ENCODE data around the gene STAT1. TPM values are rescaled to one million over a fixed set of nuclear protein-coding genes. Genes with fewer than 3 reads are reported as not detected.

Gene STAT1
- total and polyA plus RNA-seq, 2 donors: 77.8 to 201 TPM

GRCh38 chr2:191023235-191023679 lies 9.3 kb upstream of the STAT1 start:
- peak in 7 of 9 donors; percentile 46 to 81 (median 58) for DNase-seq (ENCODE audit: low read depth in 6 of 9, low spot score in 9 of 9)
- Histone ChIP-seq H3K27me3 (ENCODE audit: control insufficient read depth in 2 of 2, insufficient read depth in 1 of 2, low read length in 1 of 2) (no peaks in the 10 kb centered on the region), H3K36me3 (ENCODE audit: control insufficient read depth in 2 of 2, insufficient read depth in 2 of 2, low read length in 1 of 2) (no peaks in the 10 kb centered on the region), H3K4me3 (ENCODE audit: low read length in 2 of 2) (peak overlapping the region; percentile 8 to 25), H3K27ac (ENCODE audit: low read depth in 1 of 2, low read length in 1 of 2) (peak overlapping the region; percentile 40 to 97), H3K4me1 (ENCODE audit: control insufficient read depth in 2 of 2, insufficient read depth in 2 of 2, low read length in 2 of 2) (peaks cover 33 to 56% of the 10 kb centered on the region in 2 donors), H3K9me3 (ENCODE audit: control insufficient read depth in 2 of 2, insufficient read depth in 1 of 2, low read length in 1 of 2) (no peaks in the 10 kb centered on the region)
- 42% methylated on average over 7 of the region's 7 CpGs for whole genome bisulfite sequencing

DNA sequence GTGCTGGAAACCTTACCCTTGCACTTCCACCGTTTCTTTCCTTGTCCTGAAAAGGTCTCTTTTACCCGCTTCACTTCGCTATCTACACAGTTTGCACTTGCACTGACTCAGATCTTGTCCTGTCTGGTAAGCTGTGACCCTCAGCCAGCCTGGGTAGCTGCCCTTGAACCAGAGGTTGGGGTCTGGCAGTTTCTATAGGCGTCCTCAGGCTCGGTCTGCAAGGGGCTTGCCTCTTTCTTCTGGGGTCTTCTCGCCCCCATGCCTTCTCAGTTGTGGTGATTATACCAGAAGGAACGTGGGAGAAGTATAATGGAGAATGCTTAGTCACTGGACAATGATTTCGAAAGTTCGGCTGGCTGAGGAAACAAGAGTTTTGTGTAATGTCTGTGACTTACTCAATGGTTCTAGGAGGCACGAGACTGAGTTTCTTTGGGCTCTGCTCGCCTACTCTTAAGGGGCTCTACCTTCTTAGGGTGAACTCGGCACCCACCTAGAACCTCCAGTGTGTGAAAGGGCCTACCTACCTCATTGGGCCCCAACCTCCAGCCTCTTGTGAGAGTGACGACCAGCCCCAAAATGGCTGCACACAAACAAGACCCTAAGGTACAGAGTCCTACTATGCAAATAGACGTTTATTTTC lies 6.9 kb upstream of the STAT1 start:
- no peaks in the 10 kb centered on the region for H3K27me3 ChIP-seq (ENCODE audit: control insufficient read depth in 2 of 2, insufficient read depth in 1 of 2, low read length in 1 of 2)
- H3K4me1 ChIP-seq (ENCODE audit: control insufficient read depth in 2 of 2, insufficient read depth in 2 of 2, low read length in 2 of 2): peaks cover 30 to 44% of the 10 kb centered on the region in 2 donors
- H3K36me3 ChIP-seq (ENCODE audit: control insufficient read depth in 2 of 2, insufficient read depth in 2 of 2, low read length in 1 of 2): no peaks in the 10 kb centered on the region
- H3K9me3 ChIP-seq (ENCODE audit: control insufficient read depth in 2 of 2, insufficient read depth in 1 of 2, low read length in 1 of 2): no peaks in the 10 kb centered on the region
- peak overlapping the region; percentile 67 to 74 for H3K4me3 ChIP-seq (ENCODE audit: low read length in 2 of 2)
- peak overlapping the region; percentile 97 for H3K27ac ChIP-seq (ENCODE audit: low read depth in 1 of 2, low read length in 1 of 2)
- DNase-seq (ENCODE audit: low read depth in 6 of 9, low spot score in 9 of 9): no peak
- WGBS: 22% methylated on average over 14 of the region's 14 CpGs

DNA sequence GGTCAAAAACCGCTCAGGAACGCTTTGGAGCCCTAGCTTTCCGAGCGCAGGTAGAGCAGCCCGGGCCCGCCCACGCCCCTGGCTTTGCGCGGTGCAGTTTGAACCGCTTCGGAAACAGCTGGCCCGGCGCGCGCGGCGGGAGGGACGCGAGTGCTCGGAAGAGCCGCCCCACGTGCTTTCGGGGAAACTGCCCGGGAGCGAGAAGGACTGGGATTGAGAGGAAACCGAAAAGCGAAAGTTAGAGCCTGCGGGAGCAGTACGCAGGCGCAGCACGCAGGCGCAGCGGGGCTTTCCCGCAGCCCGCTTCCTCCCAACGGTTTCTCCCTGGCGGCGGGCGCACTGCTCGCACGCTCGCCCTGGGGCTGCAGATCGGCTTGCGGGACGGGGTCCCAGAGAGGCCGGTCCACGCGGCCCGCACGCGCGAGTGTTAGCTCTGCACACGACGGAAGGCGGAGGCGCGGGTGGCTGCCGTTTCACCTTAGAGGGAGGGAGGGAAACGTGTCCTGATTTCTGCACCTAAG lies 6.3 kb upstream of the STAT1 start:
- Histone ChIP-seq H3K36me3 (ENCODE audit: control insufficient read depth in 2 of 2, insufficient read depth in 2 of 2, low read length in 1 of 2) (no peaks in the 10 kb centered on the region), H3K27me3 (ENCODE audit: control insufficient read depth in 2 of 2, insufficient read depth in 1 of 2, low read length in 1 of 2) (no peaks in the 10 kb centered on the region), H3K27ac (ENCODE audit: low read depth in 1 of 2, low read length in 1 of 2) (peak overlapping the region; percentile 97), H3K4me1 (ENCODE audit: control insufficient read depth in 2 of 2, insufficient read depth in 2 of 2, low read length in 2 of 2) (peaks cover 31 to 49% of the 10 kb centered on the region in 2 donors), H3K9me3 (ENCODE audit: control insufficient read depth in 2 of 2, insufficient read depth in 1 of 2, low read length in 1 of 2) (no peaks in the 10 kb centered on the region), H3K4me3 (ENCODE audit: low read length in 2 of 2) (peak overlapping the region; percentile 67 to 74)
- DNase-seq (ENCODE audit: low read depth in 6 of 9, low spot score in 9 of 9): peak; percentile 90 to 99 (median 97)
- WGBS: under 1% methylated on average over 59 of the region's 59 CpGs

- no peak for DNase-seq (ENCODE audit: low read depth in 6 of 9, low spot score in 9 of 9)
- no peak overlapping the region for H3K4me3 ChIP-seq (ENCODE audit: low read length in 2 of 2)
- WGBS: 95% methylated on average over 3 of the region's 3 CpGs
- H3K27me3 ChIP-seq (ENCODE audit: control insufficient read depth in 2 of 2, insufficient read depth in 1 of 2, low read length in 1 of 2): no peaks in the 10 kb centered on the region
- H3K4me1 ChIP-seq (ENCODE audit: control insufficient read depth in 2 of 2, insufficient read depth in 2 of 2, low read length in 2 of 2): peaks cover 38 to 53% of the 10 kb centered on the region in 2 donors
- H3K27ac ChIP-seq (ENCODE audit: low read depth in 1 of 2, low read length in 1 of 2): peak overlapping the region in 1 of 2 donors; percentile 97
- no peaks in the 10 kb centered on the region for H3K9me3 ChIP-seq (ENCODE audit: control insufficient read depth in 2 of 2, insufficient read depth in 1 of 2, low read length in 1 of 2)
- H3K36me3 ChIP-seq (ENCODE audit: control insufficient read depth in 2 of 2, insufficient read depth in 2 of 2, low read length in 1 of 2): no peaks in the 10 kb centered on the region
Measured at GRCh38 chr2:191019376-191019775, 5.4 kb upstream of the STAT1 start.

DNA sequence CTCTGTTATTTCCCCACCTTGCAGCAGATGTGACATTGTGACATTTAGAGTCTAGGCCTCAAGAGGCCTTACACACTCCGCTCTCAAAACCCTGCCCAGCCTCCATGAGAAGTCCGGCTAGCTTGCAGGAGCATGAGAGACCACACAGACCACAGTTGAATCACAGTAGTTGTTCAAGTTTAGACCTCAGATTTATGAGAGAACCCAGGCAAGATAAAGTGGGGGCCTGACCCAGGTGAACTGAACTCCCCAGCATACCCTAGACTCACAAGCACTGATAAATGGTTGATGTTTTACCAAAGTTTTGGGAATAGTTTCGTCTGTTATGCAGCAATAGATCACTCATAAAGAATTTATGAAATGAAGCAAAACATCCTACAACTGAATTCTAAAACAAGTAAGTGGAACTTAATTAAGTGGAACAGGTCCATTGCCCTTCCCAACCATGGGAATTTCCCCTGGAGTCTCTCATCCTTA lies 4.7 kb upstream of the STAT1 start:
- DNase-seq (ENCODE audit: low read depth in 6 of 9, low spot score in 9 of 9): no peak
- H3K27ac ChIP-seq (ENCODE audit: low read depth in 1 of 2, low read length in 1 of 2): no peak overlapping the region
- H3K36me3 ChIP-seq (ENCODE audit: control insufficient read depth in 2 of 2, insufficient read depth in 2 of 2, low read length in 1 of 2): no peaks in the 10 kb centered on the region
- no peak overlapping the region for H3K4me3 ChIP-seq (ENCODE audit: low read length in 2 of 2)
- H3K9me3 ChIP-seq (ENCODE audit: control insufficient read depth in 2 of 2, insufficient read depth in 1 of 2, low read length in 1 of 2): no peaks in the 10 kb centered on the region
- H3K27me3 ChIP-seq (ENCODE audit: control insufficient read depth in 2 of 2, insufficient read depth in 1 of 2, low read length in 1 of 2): no peaks in the 10 kb centered on the region
- WGBS: 95% methylated on average over 3 of the region's 3 CpGs
- H3K4me1 ChIP-seq (ENCODE audit: control insufficient read depth in 2 of 2, insufficient read depth in 2 of 2, low read length in 2 of 2): peaks cover 35 to 51% of the 10 kb centered on the region in 2 donors

DNA sequence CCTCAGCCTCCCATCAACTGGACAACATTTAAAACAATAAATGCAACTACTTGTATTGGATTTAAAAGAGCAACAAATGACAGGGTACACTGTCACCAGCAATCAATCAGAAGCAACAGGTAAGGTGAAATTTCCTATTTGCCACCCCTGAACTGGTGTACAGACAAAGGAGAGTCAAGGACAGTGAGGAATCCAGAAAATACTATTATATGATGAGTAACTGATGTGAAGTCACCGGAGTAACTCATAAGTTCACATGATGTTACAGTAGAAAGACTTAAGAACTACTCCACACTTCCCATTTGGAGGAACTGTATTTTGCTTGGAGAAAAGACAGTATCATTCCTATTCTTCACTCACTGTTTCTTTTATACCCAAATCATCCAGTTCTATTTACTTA lies 4.1 kb upstream of the STAT1 start:
- Histone ChIP-seq H3K36me3 (ENCODE audit: control insufficient read depth in 2 of 2, insufficient read depth in 2 of 2, low read length in 1 of 2) (no peaks in the 10 kb centered on the region), H3K27ac (ENCODE audit: low read depth in 1 of 2, low read length in 1 of 2) (no peak overlapping the region), H3K27me3 (ENCODE audit: control insufficient read depth in 2 of 2, insufficient read depth in 1 of 2, low read length in 1 of 2) (no peaks in the 10 kb centered on the region), H3K4me3 (ENCODE audit: low read length in 2 of 2) (no peak overlapping the region), H3K4me1 (ENCODE audit: control insufficient read depth in 2 of 2, insufficient read depth in 2 of 2, low read length in 2 of 2) (peaks cover 33 to 45% of the 10 kb centered on the region in 2 donors), H3K9me3 (ENCODE audit: control insufficient read depth in 2 of 2, insufficient read depth in 1 of 2, low read length in 1 of 2) (no peaks in the 10 kb centered on the region)
- 100% methylated on average over 1 of the region's 1 CpG for WGBS
- no peak for DNase-seq (ENCODE audit: low read depth in 6 of 9, low spot score in 9 of 9)

GRCh38 chr2:191015831-191016230 lies 1.9 kb upstream of the STAT1 start:
- 93% methylated on average over 8 of the region's 8 CpGs for WGBS
- no peaks in the 10 kb centered on the region for H3K27me3 ChIP-seq (ENCODE audit: control insufficient read depth in 2 of 2, insufficient read depth in 1 of 2, low read length in 1 of 2)
- no peak for DNase-seq (ENCODE audit: low read depth in 6 of 9, low spot score in 9 of 9)
- peaks cover 0 to 17% of the 10 kb centered on the region in 2 donors for H3K36me3 ChIP-seq (ENCODE audit: control insufficient read depth in 2 of 2, insufficient read depth in 2 of 2, low read length in 1 of 2)
- peaks cover 24 to 45% of the 10 kb centered on the region in 2 donors for H3K4me1 ChIP-seq (ENCODE audit: control insufficient read depth in 2 of 2, insufficient read depth in 2 of 2, low read length in 2 of 2)
- H3K9me3 ChIP-seq (ENCODE audit: control insufficient read depth in 2 of 2, insufficient read depth in 1 of 2, low read length in 1 of 2): peaks cover 0 to 3% of the 10 kb centered on the region in 2 donors
- H3K4me3 ChIP-seq (ENCODE audit: low read length in 2 of 2): no peak overlapping the region
- H3K27ac ChIP-seq (ENCODE audit: low read depth in 1 of 2, low read length in 1 of 2): no peak overlapping the region

DNA sequence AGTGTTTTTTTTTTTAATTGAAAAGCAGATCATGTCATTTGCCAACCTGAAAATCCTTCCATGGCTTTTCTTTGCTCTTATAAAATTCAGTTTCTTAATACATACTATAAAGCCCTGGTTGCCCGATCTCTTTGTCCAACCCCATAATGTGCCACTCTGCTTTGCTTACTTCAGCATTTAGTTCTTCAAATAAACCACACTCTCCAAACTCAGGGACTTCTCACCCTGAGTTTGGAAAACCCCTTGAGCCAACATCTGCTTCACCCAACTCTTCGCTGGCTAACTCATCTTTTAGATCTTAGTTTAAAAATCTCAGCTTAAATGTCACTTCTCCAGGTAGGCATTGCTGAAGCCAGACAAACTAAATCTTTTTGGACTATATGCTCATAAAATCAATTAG lies 1.3 kb upstream of the STAT1 start:
- peak overlapping the region in 1 of 2 donors; percentile 99 for H3K27ac ChIP-seq (ENCODE audit: low read depth in 1 of 2, low read length in 1 of 2)
- 93% methylated on average over 2 of the region's 2 CpGs for WGBS
- H3K27me3 ChIP-seq (ENCODE audit: control insufficient read depth in 2 of 2, insufficient read depth in 1 of 2, low read length in 1 of 2): no peaks in the 10 kb centered on the region
- H3K9me3 ChIP-seq (ENCODE audit: control insufficient read depth in 2 of 2, insufficient read depth in 1 of 2, low read length in 1 of 2): peaks cover 0 to 3% of the 10 kb centered on the region in 2 donors
- peaks cover 0 to 18% of the 10 kb centered on the region in 2 donors for H3K36me3 ChIP-seq (ENCODE audit: control insufficient read depth in 2 of 2, insufficient read depth in 2 of 2, low read length in 1 of 2)
- no peak overlapping the region for H3K4me3 ChIP-seq (ENCODE audit: low read length in 2 of 2)
- DNase-seq (ENCODE audit: low read depth in 6 of 9, low spot score in 9 of 9): no peak
- H3K4me1 ChIP-seq (ENCODE audit: control insufficient read depth in 2 of 2, insufficient read depth in 2 of 2, low read length in 2 of 2): peaks cover 24 to 44% of the 10 kb centered on the region in 2 donors

DNA sequence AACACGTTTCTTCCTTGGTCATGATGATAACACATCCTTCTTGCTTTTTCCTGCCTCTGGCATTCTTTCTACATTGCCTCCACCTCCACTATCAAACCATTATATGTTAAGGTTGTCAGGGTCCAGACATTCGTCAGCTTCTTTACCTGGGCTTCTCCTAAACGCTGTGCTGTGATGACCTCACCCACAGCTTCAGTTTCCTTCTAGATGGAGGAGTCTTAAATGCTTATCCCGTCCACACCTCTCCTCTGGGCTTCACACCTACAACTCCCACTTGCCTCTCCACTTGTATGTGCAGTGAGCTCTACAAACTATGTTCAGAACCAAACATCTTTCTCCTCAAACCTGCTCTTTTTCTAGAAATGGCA lies 666 bp upstream of the STAT1 start:
- Histone ChIP-seq H3K4me1 (ENCODE audit: control insufficient read depth in 2 of 2, insufficient read depth in 2 of 2, low read length in 2 of 2) (peaks cover 24 to 44% of the 10 kb centered on the region in 2 donors), H3K27ac (ENCODE audit: low read depth in 1 of 2, low read length in 1 of 2) (peak overlapping the region; percentile 98 to 99)
- 55% methylated on average over 4 of the region's 4 CpGs for WGBS

More for the DNA sequence above, 666 bp upstream of the STAT1 start:
- no peak for DNase-seq (ENCODE audit: low read depth in 6 of 9, low spot score in 9 of 9)
- H3K4me3 ChIP-seq (ENCODE audit: low read length in 2 of 2): peak overlapping the region; percentile 89 to 91
- peaks cover 0 to 24% of the 10 kb centered on the region in 2 donors for H3K36me3 ChIP-seq (ENCODE audit: control insufficient read depth in 2 of 2, insufficient read depth in 2 of 2, low read length in 1 of 2)
- H3K27me3 ChIP-seq (ENCODE audit: control insufficient read depth in 2 of 2, insufficient read depth in 1 of 2, low read length in 1 of 2): no peaks in the 10 kb centered on the region
- H3K9me3 ChIP-seq (ENCODE audit: control insufficient read depth in 2 of 2, insufficient read depth in 1 of 2, low read length in 1 of 2): peaks cover 0 to 3% of the 10 kb centered on the region in 2 donors
